Measurements from ENCODE around the gene ALDH1A2. TPM values are rescaled to one million over a fixed set of nuclear protein-coding genes. Genes with fewer than 3 reads are reported as not detected.

The ALDH1A2 gene
- total RNA-seq, 1 donor from 2014 or later = 0.91 TPM

GRCh38 chr15:57947282-57947681 lies 118.2 kb downstream of the ALDH1A2 start:
- H3K27me3 Mint-ChIP-seq (ENCODE audit: low read depth) = no peaks in the 10 kb centered on the region
- no peak overlapping the region for H3K4me3 Mint-ChIP-seq
- no peaks in the 10 kb centered on the region for H3K9me3 Mint-ChIP-seq
- no peak overlapping the region for H3K27ac Mint-ChIP-seq (ENCODE audit: unreplicated experiment)
- no peak for DNase-seq (ENCODE audit: low read depth, low spot score)
- TF ChIP-seq CTCF (conservative IDR thresholded peaks at IDR 0.05) = no peak
- H3K36me3 Mint-ChIP-seq (ENCODE audit: low read depth) = no peaks in the 10 kb centered on the region
- no peaks in the 10 kb centered on the region for H3K4me1 Mint-ChIP-seq

DNA sequence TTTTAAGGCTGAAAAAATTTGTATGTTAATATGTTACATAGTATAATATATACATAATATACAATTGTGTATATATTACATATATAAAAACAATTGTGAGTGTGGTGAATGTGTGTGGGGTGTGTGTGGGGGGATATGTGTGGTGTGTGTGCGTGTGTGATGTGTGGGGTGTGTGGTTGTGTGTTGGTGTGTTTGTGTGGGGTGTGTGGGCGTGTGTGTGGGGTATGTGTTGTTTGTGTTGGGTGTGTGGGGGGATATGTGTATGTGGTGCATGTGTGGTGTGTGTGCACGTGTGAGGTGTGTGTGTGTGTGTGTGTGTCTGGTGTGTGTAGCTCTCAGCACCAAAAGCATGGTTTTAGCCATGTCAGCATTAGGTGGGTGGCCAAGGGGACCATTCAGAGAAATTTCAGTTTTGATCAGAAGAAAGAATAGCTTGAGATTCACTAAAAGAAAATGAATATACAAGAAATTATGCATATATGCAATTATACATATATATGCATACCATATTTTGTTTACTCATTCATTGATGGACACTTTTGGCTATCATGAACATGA lies 118.9 kb downstream of the ALDH1A2 start:
- Mint-ChIP-seq H3K4me3 (no peak overlapping the region), H3K9me3 (no peaks in the 10 kb centered on the region), H3K27ac (ENCODE audit: unreplicated experiment) (no peak overlapping the region), H3K4me1 (no peaks in the 10 kb centered on the region), H3K36me3 (ENCODE audit: low read depth) (no peaks in the 10 kb centered on the region), H3K27me3 (ENCODE audit: low read depth) (no peaks in the 10 kb centered on the region)
- TF ChIP-seq CTCF (conservative IDR thresholded peaks at IDR 0.05) = no peak
- DNase-seq (ENCODE audit: low read depth, low spot score) = no peak

DNA sequence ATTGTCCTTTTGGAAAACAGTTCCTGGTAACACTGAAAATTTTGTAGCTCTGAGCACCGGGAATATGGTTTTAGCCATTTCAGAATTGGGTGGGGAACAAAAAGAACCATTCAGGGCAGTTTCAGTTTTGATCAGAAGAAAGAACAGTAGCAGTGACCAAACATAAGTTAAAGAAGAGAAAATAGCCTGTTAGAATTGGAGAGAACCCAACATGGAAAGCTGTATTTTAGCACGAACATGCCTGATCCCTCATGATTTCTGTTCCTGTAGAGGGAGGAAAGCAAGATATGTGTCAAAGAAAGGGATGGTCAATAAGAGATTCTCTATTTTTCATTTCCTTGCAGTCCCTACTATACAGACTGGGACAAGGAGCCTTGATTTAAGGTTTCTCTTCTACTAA lies 119.9 kb downstream of the ALDH1A2 start:
- Mint-ChIP-seq H3K4me3 (no peak overlapping the region), H3K9me3 (no peaks in the 10 kb centered on the region), H3K27ac (ENCODE audit: unreplicated experiment) (no peak overlapping the region), H3K27me3 (ENCODE audit: low read depth) (no peaks in the 10 kb centered on the region), H3K4me1 (no peaks in the 10 kb centered on the region), H3K36me3 (ENCODE audit: low read depth) (no peaks in the 10 kb centered on the region)
- no peak for DNase-seq (ENCODE audit: low read depth, low spot score)
- TF ChIP-seq CTCF (conservative IDR thresholded peaks at IDR 0.05) = no peak

GRCh38 chr15:57943754-57944420 lies 121.6 kb downstream of the ALDH1A2 start:
- no peak for TF ChIP-seq CTCF (conservative IDR thresholded peaks at IDR 0.05)
- Mint-ChIP-seq H3K9me3 (no peaks in the 10 kb centered on the region), H3K4me1 (no peaks in the 10 kb centered on the region), H3K27ac (ENCODE audit: unreplicated experiment) (no peak overlapping the region), H3K27me3 (ENCODE audit: low read depth) (no peaks in the 10 kb centered on the region), H3K4me3 (no peak overlapping the region), H3K36me3 (ENCODE audit: low read depth) (no peaks in the 10 kb centered on the region)
- DNase-seq (ENCODE audit: low read depth, low spot score) = no peak

DNA sequence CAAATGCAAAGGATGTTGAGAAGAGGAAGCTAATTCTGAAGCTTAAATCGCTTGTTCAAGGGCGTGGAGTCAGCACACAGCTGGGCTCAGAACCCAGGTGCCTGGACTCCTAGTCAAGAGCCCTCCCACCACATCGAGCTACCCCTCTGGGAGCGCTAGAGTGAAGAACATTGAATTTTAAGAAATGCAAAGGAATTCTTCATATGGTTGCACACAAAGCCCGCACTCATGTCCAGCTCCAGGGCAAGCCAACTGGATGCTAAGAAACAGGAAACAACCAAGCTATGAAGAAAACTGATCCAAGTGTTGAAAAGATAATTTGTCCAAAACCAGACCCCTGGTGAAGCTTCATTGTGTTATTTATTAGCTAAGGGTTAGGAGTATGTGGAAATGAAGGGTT lies 122.3 kb downstream of the ALDH1A2 start:
- H3K4me3 Mint-ChIP-seq = no peak overlapping the region
- no peak for TF ChIP-seq CTCF (conservative IDR thresholded peaks at IDR 0.05)
- no peaks in the 10 kb centered on the region for H3K4me1 Mint-ChIP-seq
- H3K36me3 Mint-ChIP-seq (ENCODE audit: low read depth) = no peaks in the 10 kb centered on the region
- no peak for DNase-seq (ENCODE audit: low read depth, low spot score)
- peaks cover under 1% of the 10 kb centered on the region for H3K9me3 Mint-ChIP-seq
- peaks cover 6% of the 10 kb centered on the region for H3K27me3 Mint-ChIP-seq (ENCODE audit: low read depth)
- no peak overlapping the region for H3K27ac Mint-ChIP-seq (ENCODE audit: unreplicated experiment)

Measured in neural crest cell (in vitro differentiated cells).